Activated T-cell treated with anti-CD3 and anti-CD28 coated beads, Interleukin-2, amount 50 U/mL, for 1 hour (primary cell): ENCODE measurements around the gene ITM2B.
"Not testable (repeated sequence)": the region's sequence is repeated elsewhere in the genome, so short reads cannot be mapped to it uniquely, and the experiment has no call there.

Experiments
- DNase-seq: peaks from one replicate; pipeline ENCODE4 v3.0.0-alpha.2; 2020

ITM2B gene

GRCh38 chr13:48230541-48230940, 2.5 kb upstream of the ITM2B start:
- DNase-seq = no peak

GRCh38 chr13:48231080-48231479, 1.9 kb upstream of the ITM2B start:
- no peak for DNase-seq

GRCh38 chr13:48231933-48232332, 1.1 kb upstream of the ITM2B start:
- DNase-seq = no peak

GRCh38 chr13:48232420-48233045, 473 bp upstream of the ITM2B start:
- DNase-seq = no peak

GRCh38 chr13:48233889-48234488, 983 bp downstream of the ITM2B start:
- no peak for DNase-seq

GRCh38 chr13:48234566-48235340, 1.7 kb downstream of the ITM2B start:
- DNase-seq = no peak

GRCh38 chr13:48235341-48236135, 2.5 kb downstream of the ITM2B start:
- no peak for DNase-seq

GRCh38 chr13:48236528-48237353, 3.7 kb downstream of the ITM2B start:
- DNase-seq = no peak

GRCh38 chr13:48239369-48239768, 6.4 kb downstream of the ITM2B start:
- not testable (repeated sequence) for DNase-seq

GRCh38 chr13:48241651-48242050, 8.6 kb downstream of the ITM2B start:
- no peak for DNase-seq

GRCh38 chr13:48242677-48243076, 9.7 kb downstream of the ITM2B start:
- no peak for DNase-seq

GRCh38 chr13:48244159-48244558, 11.2 kb downstream of the ITM2B start:
- DNase-seq = no peak

GRCh38 chr13:48246102-48246501, 13.1 kb downstream of the ITM2B start:
- no peak for DNase-seq

GRCh38 chr13:48249018-48249417, 16.0 kb downstream of the ITM2B start:
- DNase-seq = no peak

- no peak for DNase-seq
Measured at GRCh38 chr13:48251611-48252081, 18.6 kb downstream of the ITM2B start.

GRCh38 chr13:48252176-48252575, 19.2 kb downstream of the ITM2B start:
- DNase-seq = no peak

GRCh38 chr13:48253849-48254248, 20.8 kb downstream of the ITM2B start:
- no peak for DNase-seq

GRCh38 chr13:48255090-48255489, 22.1 kb downstream of the ITM2B start:
- DNase-seq = no peak

- DNase-seq = no peak
Measured at GRCh38 chr13:48255954-48256353, 22.9 kb downstream of the ITM2B start.

GRCh38 chr13:48258002-48258401, 25.0 kb downstream of the ITM2B start:
- no peak for DNase-seq

GRCh38 chr13:48258430-48258829, 25.4 kb downstream of the ITM2B start:
- DNase-seq = no peak

GRCh38 chr13:48260970-48261369, 28.0 kb downstream of the ITM2B start:
- no peak for DNase-seq
